ENCODE data around the gene POLA1.
"Not testable (repeated sequence)": the region's sequence is repeated elsewhere in the genome, so short reads cannot be mapped to it uniquely, and the experiment has no call there.

POLA1 gene

GRCh38 chrX:24693453-24694202 is at the start of gene POLA1:
Gene POLA1, plus strand, starts transcription at chrX:24693918. Its CDS starts 44 bp downstream, at chrX:24693962.
- DNase-seq = peak; percentile 92

GRCh38 chrX:24646006-24646405 is 47.7 kb upstream of the POLA1 start:
- DNase-seq = no peak

- no peak for DNase-seq
These were observed 47.0 kb upstream of the POLA1 start for GRCh38 chrX:24646745-24647182.

GRCh38 chrX:24647257-24648058 is 46.3 kb upstream of the POLA1 start, which contains the start of gene PCYT1B:
Gene PCYT1B, minus strand, starts transcription at chrX:24647347. Its CDS starts 242 bp downstream, at chrX:24647105.
- peak; percentile 47 for DNase-seq

GRCh38 chrX:24648495-24648894 is 45.2 kb upstream of the POLA1 start:
- no peak for DNase-seq

GRCh38 chrX:24651783-24652182 is 41.9 kb upstream of the POLA1 start:
- no peak for DNase-seq

GRCh38 chrX:24655679-24656078 is 38.0 kb upstream of the POLA1 start:
- not testable (repeated sequence) for DNase-seq

- DNase-seq = no peak
These were observed 35.9 kb upstream of the POLA1 start for GRCh38 chrX:24657671-24658386.

GRCh38 chrX:24658421-24658820 is 35.3 kb upstream of the POLA1 start:
- DNase-seq = peak; percentile 31

GRCh38 chrX:24659106-24659505 is 34.6 kb upstream of the POLA1 start:
- DNase-seq = no peak

- no peak for DNase-seq
These were observed 34.1 kb upstream of the POLA1 start for GRCh38 chrX:24659646-24660045.

- DNase-seq = no peak
These were observed 32.4 kb upstream of the POLA1 start for GRCh38 chrX:24661292-24661691.

GRCh38 chrX:24662352-24662751 is 31.4 kb upstream of the POLA1 start:
- no peak for DNase-seq

GRCh38 chrX:24668111-24668510 is 25.6 kb upstream of the POLA1 start:
- DNase-seq = no peak

GRCh38 chrX:24672701-24673190 is 21.0 kb upstream of the POLA1 start:
- no peak for DNase-seq

GRCh38 chrX:24673424-24673823 is 20.3 kb upstream of the POLA1 start:
- no peak for DNase-seq

GRCh38 chrX:24676403-24677024 is 17.2 kb upstream of the POLA1 start:
- DNase-seq = no peak

- DNase-seq = no peak
These were observed 10.8 kb upstream of the POLA1 start for GRCh38 chrX:24682739-24683432.

GRCh38 chrX:24684048-24684447 is 9.7 kb upstream of the POLA1 start:
- no peak for DNase-seq

- no peak for DNase-seq
These were observed 1.4 kb upstream of the POLA1 start for GRCh38 chrX:24692305-24692704.

GRCh38 chrX:24694825-24695224 is 1.1 kb downstream of the POLA1 start:
- no peak for DNase-seq

- DNase-seq = no peak
These were observed 2.6 kb downstream of the POLA1 start for GRCh38 chrX:24696294-24696693.

Data from MV-4-11 (cell line).